ENCODE measurements around the gene PLIN1. TPM values are rescaled to one million over a fixed set of nuclear protein-coding genes. Genes with fewer than 3 reads are reported as not detected.

Gene PLIN1
- total RNA-seq, 1 donor from 2014 or later, result 0.58 TPM

DNA sequence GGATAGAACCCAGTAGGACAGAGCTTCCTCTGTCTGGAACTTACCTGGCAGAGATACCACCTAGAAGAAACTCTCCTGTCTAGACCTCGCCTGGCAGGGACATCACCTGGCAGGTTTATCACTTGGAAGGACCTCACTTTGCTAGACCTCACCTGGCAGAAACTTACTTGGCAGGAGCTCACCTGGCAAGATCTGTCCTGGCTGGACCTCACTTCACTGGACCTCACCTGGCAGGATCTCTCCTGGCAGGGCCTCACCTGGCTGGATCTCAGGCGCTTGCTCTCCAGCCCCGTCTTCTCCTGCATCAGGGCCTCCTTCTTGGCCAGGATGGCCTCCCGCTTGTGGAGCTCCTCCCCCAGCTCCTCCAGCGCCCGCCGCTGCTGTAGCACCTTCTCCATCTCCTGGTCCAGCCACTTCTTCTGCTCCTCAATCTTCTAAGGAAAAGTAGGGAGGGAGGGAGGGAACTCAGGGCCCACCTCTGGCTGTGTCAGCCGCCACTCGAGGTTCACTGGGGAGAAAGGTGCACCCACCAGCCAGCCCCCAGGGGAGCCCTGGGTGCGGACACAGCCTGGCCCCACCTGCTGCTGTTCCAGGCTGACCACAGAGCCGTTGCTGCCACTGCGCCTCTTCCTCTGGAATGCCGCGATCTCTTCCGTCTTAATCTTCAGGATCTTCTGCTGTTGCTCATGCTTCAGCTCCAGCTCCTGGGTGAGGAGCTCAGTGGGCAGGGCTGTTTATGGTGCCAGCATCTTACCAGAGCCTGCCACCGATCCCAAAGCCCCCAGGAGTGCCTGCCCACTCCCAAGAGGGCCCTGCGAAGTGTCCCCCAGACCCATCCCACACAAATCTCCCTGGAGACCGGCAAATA lies 46.4 kb downstream of the PLIN1 start:
- Mint-ChIP-seq H3K36me3 (peaks cover 33% of the 10 kb centered on the region), H3K27me3 (no peaks in the 10 kb centered on the region), H3K4me1 (ENCODE audit: unreplicated experiment) (no peaks in the 10 kb centered on the region), H3K4me3 (no peak overlapping the region), H3K9me3 (no peaks in the 10 kb centered on the region), H3K27ac (no peak overlapping the region)
- TF ChIP-seq, protein P1, sequence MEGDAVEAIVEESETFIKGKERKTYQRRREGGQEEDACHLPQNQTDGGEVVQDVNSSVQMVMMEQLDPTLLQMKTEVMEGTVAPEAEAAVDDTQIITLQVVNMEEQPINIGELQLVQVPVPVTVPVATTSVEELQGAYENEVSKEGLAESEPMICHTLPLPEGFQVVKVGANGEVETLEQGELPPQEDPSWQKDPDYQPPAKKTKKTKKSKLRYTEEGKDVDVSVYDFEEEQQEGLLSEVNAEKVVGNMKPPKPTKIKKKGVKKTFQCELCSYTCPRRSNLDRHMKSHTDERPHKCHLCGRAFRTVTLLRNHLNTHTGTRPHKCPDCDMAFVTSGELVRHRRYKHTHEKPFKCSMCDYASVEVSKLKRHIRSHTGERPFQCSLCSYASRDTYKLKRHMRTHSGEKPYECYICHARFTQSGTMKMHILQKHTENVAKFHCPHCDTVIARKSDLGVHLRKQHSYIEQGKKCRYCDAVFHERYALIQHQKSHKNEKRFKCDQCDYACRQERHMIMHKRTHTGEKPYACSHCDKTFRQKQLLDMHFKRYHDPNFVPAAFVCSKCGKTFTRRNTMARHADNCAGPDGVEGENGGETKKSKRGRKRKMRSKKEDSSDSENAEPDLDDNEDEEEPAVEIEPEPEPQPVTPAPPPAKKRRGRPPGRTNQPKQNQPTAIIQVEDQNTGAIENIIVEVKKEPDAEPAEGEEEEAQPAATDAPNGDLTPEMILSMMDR (conservative IDR thresholded peaks at IDR 0.05), result no peak
- no peak for DNase-seq (ENCODE audit: extremely low spot score, unreplicated experiment)

DNA sequence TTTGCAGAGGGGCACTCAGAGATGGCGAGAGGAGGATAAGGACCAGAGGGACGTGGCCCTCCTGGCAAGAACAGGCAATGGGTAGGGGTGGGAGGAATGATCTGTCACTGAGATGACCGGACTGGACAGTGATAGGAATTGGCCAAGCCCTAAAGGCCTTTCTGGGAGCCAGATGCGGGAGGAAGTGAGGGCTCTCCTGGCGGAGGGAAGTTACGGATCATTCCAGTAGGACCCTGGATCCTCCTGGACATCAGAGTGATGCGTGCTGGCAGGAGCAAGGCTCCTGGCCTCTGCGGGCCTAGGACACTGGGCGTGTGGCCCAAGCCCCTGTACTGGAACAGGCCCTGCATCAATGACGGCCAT lies 47.3 kb downstream of the PLIN1 start:
- no peaks in the 10 kb centered on the region for H3K4me1 Mint-ChIP-seq (ENCODE audit: unreplicated experiment)
- TF ChIP-seq, protein P1 (conservative IDR thresholded peaks at IDR 0.05), result no peak
- no peak for DNase-seq (ENCODE audit: extremely low spot score, unreplicated experiment)
- H3K27me3 Mint-ChIP-seq, result no peaks in the 10 kb centered on the region
- no peak overlapping the region for H3K27ac Mint-ChIP-seq
- no peak overlapping the region for H3K4me3 Mint-ChIP-seq
- H3K36me3 Mint-ChIP-seq, result peaks cover 34% of the 10 kb centered on the region
- H3K9me3 Mint-ChIP-seq, result no peaks in the 10 kb centered on the region

- peaks cover 34% of the 10 kb centered on the region for H3K36me3 Mint-ChIP-seq
- DNase-seq (ENCODE audit: extremely low spot score, unreplicated experiment), result no peak
- no peak overlapping the region for H3K27ac Mint-ChIP-seq
- no peaks in the 10 kb centered on the region for H3K4me1 Mint-ChIP-seq (ENCODE audit: unreplicated experiment)
- H3K4me3 Mint-ChIP-seq, result no peak overlapping the region
- no peaks in the 10 kb centered on the region for H3K9me3 Mint-ChIP-seq
- no peaks in the 10 kb centered on the region for H3K27me3 Mint-ChIP-seq
- TF ChIP-seq, protein P1 (conservative IDR thresholded peaks at IDR 0.05), result no peak
Measured at GRCh38 chr15:89630974-89631901, 47.9 kb downstream of the PLIN1 start.

GRCh38 chr15:89630260-89630659 lies 48.9 kb downstream of the PLIN1 start:
- Mint-ChIP-seq H3K4me1 (ENCODE audit: unreplicated experiment) (no peaks in the 10 kb centered on the region), H3K9me3 (no peaks in the 10 kb centered on the region), H3K4me3 (no peak overlapping the region), H3K27ac (no peak overlapping the region), H3K27me3 (no peaks in the 10 kb centered on the region), H3K36me3 (peaks cover 35% of the 10 kb centered on the region)
- TF ChIP-seq, protein P1 (conservative IDR thresholded peaks at IDR 0.05), result no peak
- DNase-seq (ENCODE audit: extremely low spot score, unreplicated experiment), result no peak

- no peak overlapping the region for H3K27ac Mint-ChIP-seq
- TF ChIP-seq, protein P1 (conservative IDR thresholded peaks at IDR 0.05), result no peak
- no peak overlapping the region for H3K4me3 Mint-ChIP-seq
- H3K4me1 Mint-ChIP-seq (ENCODE audit: unreplicated experiment), result no peaks in the 10 kb centered on the region
- no peak for DNase-seq (ENCODE audit: extremely low spot score, unreplicated experiment)
- no peaks in the 10 kb centered on the region for H3K9me3 Mint-ChIP-seq
- H3K27me3 Mint-ChIP-seq, result no peaks in the 10 kb centered on the region
- H3K36me3 Mint-ChIP-seq, result peaks cover 33% of the 10 kb centered on the region
Measured at GRCh38 chr15:89629829-89630228, 49.3 kb downstream of the PLIN1 start.

Data from type B pancreatic cell (in vitro differentiated cells).